ENCODE results near the gene HPS4. TPM values are rescaled to one million over a fixed set of nuclear protein-coding genes. Genes with fewer than 3 reads are reported as not detected.

Gene HPS4
- total RNA-seq, 1 experiment from 2014 or later = 35.4 TPM

DNA sequence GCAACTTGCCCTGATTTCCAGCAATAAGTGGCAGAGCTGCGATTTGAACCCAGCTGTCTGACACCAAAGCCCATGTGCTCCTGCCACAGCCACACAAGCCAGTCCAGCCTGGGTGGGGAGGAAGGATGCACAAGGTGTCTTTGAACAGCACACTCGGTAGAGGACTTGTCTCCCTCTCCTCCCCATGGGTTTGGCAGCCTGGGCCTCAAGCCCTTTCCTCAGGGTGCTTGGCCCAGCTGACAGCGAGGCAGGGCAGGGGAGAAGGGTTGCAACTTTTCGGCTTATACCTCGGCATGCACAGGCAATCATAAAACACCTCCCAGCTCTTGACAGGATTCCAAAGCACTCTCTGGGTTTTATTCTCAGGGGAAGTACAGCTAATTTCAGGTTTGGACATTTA, 35.2 kb downstream of the HPS4 start:
- Histone ChIP-seq H4K20me1 (ENCODE audit: insufficient read depth) (no peaks in the 10 kb centered on the region), H3K4me1 (ENCODE audit: control insufficient read depth in 1 of 2, insufficient read depth in 2 of 2, low read length in 2 of 2) (no peaks in the 10 kb centered on the region), H3K9me2 (ENCODE audit: insufficient read depth) (no peaks in the 10 kb centered on the region), H3K79me2 (ENCODE audit: insufficient read depth, low read length) (no peaks in the 10 kb centered on the region), H3K4me3 (replicated peaks in 1 of 2; ENCODE audit: low read depth in 1 of 2, low read length in 2 of 2) (no peak overlapping the region), H3K4me2 (ENCODE audit: low read length) (no peak overlapping the region), H3K27me3 (ENCODE audit: insufficient read depth, low read length) (no peaks in the 10 kb centered on the region), H3K36me3 (ENCODE audit: control insufficient read depth in 1 of 2, insufficient read depth in 2 of 2, low read length in 2 of 2) (peaks cover 0 to 3% of the 10 kb centered on the region in 2 experiments; a peak in 2 of 4 replicates), H3K27ac (ENCODE audit: low read depth, low read length) (no peak overlapping the region), H2AFZ (ENCODE audit: low read depth, low read length, poor library complexity, severe bottlenecking) (no peak overlapping the region), H3K9ac (ENCODE audit: low read length) (no peak overlapping the region), H3K9me3 (ENCODE audit: control insufficient read depth in 1 of 2, insufficient read depth in 1 of 2, low read depth in 1 of 2, low read length in 2 of 2) (no peaks in the 10 kb centered on the region)
- no peak for ATAC-seq
- TF ChIP-seq, protein P1, sequence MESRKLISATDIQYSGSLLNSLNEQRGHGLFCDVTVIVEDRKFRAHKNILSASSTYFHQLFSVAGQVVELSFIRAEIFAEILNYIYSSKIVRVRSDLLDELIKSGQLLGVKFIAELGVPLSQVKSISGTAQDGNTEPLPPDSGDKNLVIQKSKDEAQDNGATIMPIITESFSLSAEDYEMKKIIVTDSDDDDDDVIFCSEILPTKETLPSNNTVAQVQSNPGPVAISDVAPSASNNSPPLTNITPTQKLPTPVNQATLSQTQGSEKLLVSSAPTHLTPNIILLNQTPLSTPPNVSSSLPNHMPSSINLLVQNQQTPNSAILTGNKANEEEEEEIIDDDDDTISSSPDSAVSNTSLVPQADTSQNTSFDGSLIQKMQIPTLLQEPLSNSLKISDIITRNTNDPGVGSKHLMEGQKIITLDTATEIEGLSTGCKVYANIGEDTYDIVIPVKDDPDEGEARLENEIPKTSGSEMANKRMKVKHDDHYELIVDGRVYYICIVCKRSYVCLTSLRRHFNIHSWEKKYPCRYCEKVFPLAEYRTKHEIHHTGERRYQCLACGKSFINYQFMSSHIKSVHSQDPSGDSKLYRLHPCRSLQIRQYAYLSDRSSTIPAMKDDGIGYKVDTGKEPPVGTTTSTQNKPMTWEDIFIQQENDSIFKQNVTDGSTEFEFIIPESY (IDR thresholded peaks at IDR 0.05; ENCODE audit: extremely low read depth, insufficient replicate concordance, low read length) = no peak
- TF ChIP-seq CBX3 (IDR thresholded peaks at IDR 0.05; ENCODE audit: low read depth) = no peak
- TF ChIP-seq RAD21 (IDR thresholded peaks at IDR 0.05; ENCODE audit: low read depth) = no peak
- no peak for TF ChIP-seq EZH2 (IDR thresholded peaks at IDR 0.05)
- no peak for TF ChIP-seq ZNF274 (IDR thresholded peaks at IDR 0.05; ENCODE audit: low read depth, low read length)
- TF ChIP-seq SRF (IDR thresholded peaks at IDR 0.05; ENCODE audit: low read depth) = no peak
- TF ChIP-seq, protein P2, sequence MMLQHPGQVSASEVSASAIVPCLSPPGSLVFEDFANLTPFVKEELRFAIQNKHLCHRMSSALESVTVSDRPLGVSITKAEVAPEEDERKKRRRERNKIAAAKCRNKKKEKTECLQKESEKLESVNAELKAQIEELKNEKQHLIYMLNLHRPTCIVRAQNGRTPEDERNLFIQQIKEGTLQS (IDR thresholded peaks at IDR 0.05) = no peak
- no peak for TF ChIP-seq POLR2AphosphoS5 (IDR thresholded peaks at IDR 0.05; ENCODE audit: low read depth, low read length)
- no peak for TF ChIP-seq YY1 (IDR thresholded peaks at IDR 0.05; ENCODE audit: extremely low read depth, insufficient replicate concordance, low read depth, low read length)
- no peak for TF ChIP-seq SP1 (IDR thresholded peaks at IDR 0.05; ENCODE audit: low read depth)
- TF ChIP-seq, protein P3, sequence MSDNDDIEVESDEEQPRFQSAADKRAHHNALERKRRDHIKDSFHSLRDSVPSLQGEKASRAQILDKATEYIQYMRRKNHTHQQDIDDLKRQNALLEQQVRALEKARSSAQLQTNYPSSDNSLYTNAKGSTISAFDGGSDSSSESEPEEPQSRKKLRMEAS (IDR thresholded peaks at IDR 0.05) = no peak
- no peak for TF ChIP-seq ELF1 (IDR thresholded peaks at IDR 0.05; ENCODE audit: borderline replicate concordance, low read depth)
- TF ChIP-seq, protein P4, sequence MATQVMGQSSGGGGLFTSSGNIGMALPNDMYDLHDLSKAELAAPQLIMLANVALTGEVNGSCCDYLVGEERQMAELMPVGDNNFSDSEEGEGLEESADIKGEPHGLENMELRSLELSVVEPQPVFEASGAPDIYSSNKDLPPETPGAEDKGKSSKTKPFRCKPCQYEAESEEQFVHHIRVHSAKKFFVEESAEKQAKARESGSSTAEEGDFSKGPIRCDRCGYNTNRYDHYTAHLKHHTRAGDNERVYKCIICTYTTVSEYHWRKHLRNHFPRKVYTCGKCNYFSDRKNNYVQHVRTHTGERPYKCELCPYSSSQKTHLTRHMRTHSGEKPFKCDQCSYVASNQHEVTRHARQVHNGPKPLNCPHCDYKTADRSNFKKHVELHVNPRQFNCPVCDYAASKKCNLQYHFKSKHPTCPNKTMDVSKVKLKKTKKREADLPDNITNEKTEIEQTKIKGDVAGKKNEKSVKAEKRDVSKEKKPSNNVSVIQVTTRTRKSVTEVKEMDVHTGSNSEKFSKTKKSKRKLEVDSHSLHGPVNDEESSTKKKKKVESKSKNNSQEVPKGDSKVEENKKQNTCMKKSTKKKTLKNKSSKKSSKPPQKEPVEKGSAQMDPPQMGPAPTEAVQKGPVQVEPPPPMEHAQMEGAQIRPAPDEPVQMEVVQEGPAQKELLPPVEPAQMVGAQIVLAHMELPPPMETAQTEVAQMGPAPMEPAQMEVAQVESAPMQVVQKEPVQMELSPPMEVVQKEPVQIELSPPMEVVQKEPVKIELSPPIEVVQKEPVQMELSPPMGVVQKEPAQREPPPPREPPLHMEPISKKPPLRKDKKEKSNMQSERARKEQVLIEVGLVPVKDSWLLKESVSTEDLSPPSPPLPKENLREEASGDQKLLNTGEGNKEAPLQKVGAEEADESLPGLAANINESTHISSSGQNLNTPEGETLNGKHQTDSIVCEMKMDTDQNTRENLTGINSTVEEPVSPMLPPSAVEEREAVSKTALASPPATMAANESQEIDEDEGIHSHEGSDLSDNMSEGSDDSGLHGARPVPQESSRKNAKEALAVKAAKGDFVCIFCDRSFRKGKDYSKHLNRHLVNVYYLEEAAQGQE (IDR thresholded peaks at IDR 0.05; ENCODE audit: low read depth) = no peak
- no peak for TF ChIP-seq TCF7L2 (IDR thresholded peaks at IDR 0.05; ENCODE audit: borderline replicate concordance, extremely low read depth, insufficient read depth, insufficient read length)
- TF ChIP-seq, protein P5, sequence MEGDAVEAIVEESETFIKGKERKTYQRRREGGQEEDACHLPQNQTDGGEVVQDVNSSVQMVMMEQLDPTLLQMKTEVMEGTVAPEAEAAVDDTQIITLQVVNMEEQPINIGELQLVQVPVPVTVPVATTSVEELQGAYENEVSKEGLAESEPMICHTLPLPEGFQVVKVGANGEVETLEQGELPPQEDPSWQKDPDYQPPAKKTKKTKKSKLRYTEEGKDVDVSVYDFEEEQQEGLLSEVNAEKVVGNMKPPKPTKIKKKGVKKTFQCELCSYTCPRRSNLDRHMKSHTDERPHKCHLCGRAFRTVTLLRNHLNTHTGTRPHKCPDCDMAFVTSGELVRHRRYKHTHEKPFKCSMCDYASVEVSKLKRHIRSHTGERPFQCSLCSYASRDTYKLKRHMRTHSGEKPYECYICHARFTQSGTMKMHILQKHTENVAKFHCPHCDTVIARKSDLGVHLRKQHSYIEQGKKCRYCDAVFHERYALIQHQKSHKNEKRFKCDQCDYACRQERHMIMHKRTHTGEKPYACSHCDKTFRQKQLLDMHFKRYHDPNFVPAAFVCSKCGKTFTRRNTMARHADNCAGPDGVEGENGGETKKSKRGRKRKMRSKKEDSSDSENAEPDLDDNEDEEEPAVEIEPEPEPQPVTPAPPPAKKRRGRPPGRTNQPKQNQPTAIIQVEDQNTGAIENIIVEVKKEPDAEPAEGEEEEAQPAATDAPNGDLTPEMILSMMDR (IDR thresholded peaks at IDR 0.05 in 2 of 3, conservative IDR thresholded peaks at IDR 0.05 in 1 of 3; ENCODE audit: borderline replicate concordance in 1 of 3, insufficient read depth in 1 of 3, low read depth in 2 of 3, low read length in 2 of 3) = no peak
- no peak for TF ChIP-seq FOSL1 (IDR thresholded peaks at IDR 0.05; ENCODE audit: low read depth)
- TF ChIP-seq POLR2A (IDR thresholded peaks at IDR 0.05; ENCODE audit: borderline replicate concordance, extremely low read depth, insufficient read depth, insufficient read length) = no peak
- CTCF ChIA-PET = no interaction called here
- BruUV-seq (replicated peaks) = no TSS peak
- POLR2A ChIA-PET = no interaction called here
- RAD21 ChIA-PET (ENCODE audit: low non-redundant PET in 1 of 2, low total read pairs in 2 of 2, uncharacterized antibody in 2 of 2, unreplicated experiment in 2 of 2) = no interaction called here
- intact Hi-C loops (cut with micrococcal nuclease) = no loop called here
- DNase-seq (ENCODE audit: low read depth, low spot score) = no peak
